Limb (tissue), 2 donors: Measurements from ENCODE around the gene TPH1.

Experiments used
- DNase-seq, 2 donors: peaks; one replicate each; pipeline ENCODE4 v3.0.0-alpha.2; 2016; ENCODE audit errors: extremely low spot score in 2 of 2

The TPH1 gene

GRCh38 chr11:18046116-18046777, at the start of gene TPH1:
TSS of gene TPH1 (minus strand) at chr11:18046269. CDS start at chr11:18040762, 5,507 bp downstream.
- peak; percentile 15 to 59 for DNase-seq

DNA sequence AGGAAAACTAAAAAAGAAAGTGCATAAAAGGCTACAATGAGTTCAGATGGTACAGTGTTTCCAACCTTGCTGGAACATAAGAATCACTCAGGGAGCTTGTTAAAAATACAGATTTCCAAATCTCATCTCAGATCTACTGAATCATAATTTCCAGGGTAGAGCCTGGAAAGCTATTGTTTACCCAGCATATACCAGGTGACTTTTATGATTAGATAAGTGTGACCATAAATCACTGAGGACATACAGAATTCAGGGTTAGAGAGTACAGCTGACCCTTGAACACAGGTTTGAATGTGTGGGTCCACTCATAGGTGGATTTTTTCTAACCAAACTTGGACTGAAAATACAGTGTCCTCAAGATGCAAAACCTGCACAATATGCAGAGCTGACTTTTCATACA, 47.9 kb upstream of the TPH1 start:
- no peak for DNase-seq

- no peak for DNase-seq
These were observed 45.7 kb upstream of the TPH1 start for GRCh38 chr11:18091731-18092130.

DNA sequence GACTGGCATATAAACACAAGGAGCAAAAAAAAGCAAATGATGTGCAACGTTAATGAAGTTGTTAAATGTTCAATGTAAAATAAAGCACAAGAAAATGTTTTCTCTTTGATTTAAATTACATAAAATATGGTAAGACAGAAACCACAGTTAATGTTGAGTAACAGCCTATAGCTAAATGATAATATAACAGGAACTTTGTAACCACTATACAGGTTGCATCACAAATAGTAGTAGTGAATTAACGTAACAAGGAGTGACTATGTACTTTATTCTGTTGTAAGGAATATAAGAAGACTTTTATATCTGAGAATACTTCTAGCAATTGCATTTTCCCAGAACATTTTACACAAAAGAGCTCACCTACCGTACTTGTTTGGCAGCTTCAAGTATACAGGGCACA, 42.9 kb upstream of the TPH1 start:
- no peak for DNase-seq

DNA sequence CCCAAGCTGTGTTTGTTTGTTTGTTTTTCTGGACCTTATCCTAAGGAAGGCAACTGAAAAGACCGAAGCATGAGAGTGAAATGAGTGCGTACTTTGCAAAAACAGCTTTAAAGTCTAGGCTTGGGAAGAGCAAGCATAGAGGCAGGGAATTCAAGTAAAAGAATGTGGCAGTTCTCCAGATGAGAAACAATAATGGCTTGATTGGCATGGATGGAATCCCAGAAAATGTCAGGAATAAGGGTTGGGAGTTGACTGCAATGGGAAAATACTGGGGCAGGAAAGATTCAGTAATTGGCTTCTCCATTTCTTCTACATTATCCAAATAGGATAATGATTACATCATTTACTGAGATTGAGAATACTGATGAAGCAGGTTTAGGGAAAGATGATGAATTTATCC, 42.3 kb upstream of the TPH1 start:
- no peak for DNase-seq

DNA sequence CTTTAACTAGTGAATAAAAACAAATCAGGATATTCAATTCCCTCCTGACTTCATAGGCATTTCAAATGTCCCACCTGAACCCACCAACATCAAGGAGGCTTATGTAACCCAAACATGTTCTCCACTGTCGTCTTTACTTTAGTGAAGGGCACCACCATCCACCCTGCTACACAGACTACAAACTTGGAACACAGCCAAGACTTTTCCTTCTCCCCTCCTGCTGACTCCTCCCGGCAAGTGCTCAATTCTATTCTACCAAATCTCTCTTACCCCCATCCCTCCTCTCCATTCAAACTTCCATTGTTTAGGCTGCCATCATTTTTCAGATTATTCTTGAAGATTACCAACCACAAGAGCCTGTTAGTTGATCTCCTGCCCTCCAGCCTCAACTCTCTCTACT, 35.5 kb upstream of the TPH1 start:
- DNase-seq = no peak

DNA sequence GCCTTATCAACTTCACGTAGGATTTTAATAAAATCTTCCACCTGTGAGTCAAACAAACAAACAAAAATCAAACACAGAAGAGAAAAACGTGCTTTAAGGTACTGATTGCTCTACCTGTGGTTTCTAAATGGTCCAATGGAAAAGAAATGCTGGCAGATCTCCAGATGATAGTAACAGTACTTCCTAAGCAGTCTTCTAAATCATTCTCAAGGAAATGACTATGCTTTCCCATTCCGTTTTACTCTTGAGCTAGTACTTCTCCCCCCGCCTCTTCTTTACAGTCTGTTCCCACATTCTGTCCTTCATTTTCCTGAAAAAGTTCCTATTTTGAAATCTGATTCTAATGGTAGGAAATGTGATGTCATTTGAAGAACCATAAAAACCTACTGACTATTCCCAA, 34.4 kb upstream of the TPH1 start:
- no peak for DNase-seq

GRCh38 chr11:18078909-18079308, 32.8 kb upstream of the TPH1 start:
- no peak for DNase-seq

GRCh38 chr11:18075444-18075843, 29.4 kb upstream of the TPH1 start:
- no peak for DNase-seq

DNA sequence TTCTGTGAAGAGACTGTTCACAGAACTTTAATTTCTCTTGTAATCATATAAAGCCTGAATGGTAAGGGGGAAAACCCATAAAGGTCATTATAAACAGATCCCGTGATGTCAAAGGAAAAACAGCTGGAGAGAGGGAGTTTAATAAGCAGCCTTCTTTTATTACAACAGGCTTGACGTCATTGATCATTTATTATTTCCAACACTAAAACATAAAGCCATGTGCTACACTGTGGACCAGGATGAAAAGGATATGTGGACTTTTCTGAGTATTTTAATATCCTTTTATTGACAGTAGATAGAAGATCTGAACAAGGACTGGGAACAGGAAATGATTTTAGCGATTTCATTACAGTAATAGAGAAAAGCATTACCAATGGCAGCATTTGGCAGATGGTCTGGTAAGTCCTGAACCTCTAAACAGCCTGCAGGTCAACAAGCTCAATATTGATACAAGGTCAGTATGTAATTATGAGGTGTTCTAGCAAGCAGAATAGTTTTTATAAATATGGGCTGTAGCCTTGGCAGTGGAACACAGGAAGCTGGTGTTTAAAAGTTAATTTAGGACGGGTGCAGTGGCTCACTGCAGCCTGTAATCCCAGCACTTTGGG, 25.1 kb upstream of the TPH1 start:
- peak in 1 of 2 donors; percentile 2 for DNase-seq

- no peak for DNase-seq
These were observed 21.3 kb upstream of the TPH1 start for GRCh38 chr11:18067372-18067771.

GRCh38 chr11:18066626-18067025, 20.6 kb upstream of the TPH1 start:
- no peak for DNase-seq

DNA sequence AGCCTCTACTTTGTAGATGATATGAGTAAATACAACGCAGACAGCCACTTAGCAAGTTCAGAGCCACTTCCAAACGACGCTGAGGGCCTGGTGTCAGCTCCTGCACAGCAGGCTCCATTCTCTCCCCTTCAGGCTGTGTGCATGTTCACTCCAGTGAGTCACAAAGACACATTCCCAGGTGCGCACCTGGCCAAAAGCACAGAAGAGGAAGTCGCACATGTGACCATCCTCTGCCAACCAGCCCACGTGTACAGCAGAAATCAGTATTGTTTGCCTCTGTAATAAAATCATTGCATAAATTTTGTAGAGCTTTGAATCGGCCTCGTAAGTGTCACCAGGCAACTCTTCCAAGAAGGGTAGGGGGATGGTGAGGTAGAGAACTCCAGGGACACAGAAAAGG, 19.5 kb upstream of the TPH1 start:
- DNase-seq = no peak

DNA sequence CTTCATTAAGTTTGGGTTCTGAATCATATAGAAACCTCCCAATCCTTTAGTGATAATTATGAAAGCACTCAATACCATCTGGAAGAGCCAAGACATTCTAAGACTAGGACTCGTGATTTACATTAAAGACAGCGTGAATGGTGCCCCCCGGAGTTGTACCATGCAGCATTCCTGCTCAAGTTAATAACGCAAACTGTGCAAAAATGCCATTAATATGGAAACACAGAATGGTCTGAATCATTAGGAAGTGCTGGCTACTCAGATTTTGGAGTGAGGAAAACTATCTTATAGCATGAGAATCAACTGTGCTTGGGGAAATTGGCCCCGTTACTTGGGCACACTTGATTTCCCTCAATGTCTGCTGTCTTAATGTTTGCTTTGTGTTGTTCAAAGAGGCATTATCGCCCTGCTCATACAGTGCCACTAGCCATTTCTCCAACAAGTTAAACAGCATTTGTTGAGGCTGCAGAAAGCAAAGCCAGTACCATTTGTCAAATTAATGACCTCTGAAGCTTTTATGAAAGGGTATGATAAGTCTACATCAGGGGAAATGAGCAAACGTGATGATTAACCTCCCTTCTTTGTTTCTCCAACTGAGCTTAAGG, 18.5 kb upstream of the TPH1 start:
- DNase-seq = no peak

- no peak for DNase-seq
These were observed 17.9 kb upstream of the TPH1 start for GRCh38 chr11:18063862-18064434.

DNA sequence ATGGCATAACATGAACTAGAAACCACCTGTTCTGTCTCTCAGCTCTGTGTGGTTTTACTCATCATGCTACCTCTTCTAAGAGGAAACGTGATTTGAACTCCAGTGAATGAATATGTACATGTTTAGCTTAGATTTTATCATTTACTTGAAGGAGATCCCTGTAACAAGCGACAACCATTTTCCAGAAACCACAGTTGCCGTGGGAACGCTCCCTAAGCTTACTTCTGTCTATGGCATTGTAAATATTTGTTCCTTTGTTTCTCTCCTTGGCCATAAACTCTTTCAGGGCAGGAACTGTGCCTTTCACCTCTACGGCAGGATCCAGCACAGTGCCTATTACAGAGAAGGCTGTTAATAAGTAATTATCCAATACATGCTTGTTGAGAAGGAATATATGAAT, 17.1 kb upstream of the TPH1 start:
- no peak for DNase-seq

GRCh38 chr11:18061351-18061750, 15.3 kb upstream of the TPH1 start:
- no peak for DNase-seq

DNA sequence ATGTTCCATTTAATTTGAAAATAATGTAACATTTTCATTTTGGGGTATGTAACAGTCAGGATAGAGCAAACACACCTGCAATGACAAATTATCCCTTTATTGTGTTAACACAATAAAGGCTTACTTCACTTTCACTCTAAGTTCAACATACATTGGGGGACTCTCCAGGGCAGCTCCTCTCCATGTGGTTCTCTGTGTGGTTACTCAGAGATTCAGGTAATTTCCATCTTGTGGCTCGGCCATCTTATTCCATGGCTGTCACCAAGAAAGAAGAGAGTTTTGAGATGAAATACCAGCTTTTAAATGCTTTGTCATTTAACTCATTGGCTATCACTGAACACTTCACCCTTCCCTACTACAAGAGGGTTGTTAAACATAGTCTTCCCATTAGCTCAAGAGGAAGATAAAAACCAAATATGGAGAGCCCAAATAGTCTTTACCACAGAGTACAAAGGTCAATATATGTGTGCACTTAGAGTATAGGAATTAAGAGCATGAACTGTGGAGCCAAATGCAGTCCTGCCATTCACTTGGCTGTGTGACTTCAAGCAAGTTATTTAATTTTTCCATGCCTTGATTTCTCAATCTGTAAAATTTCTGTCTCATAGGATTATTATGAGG, 10.6 kb upstream of the TPH1 start:
- no peak for DNase-seq

DNA sequence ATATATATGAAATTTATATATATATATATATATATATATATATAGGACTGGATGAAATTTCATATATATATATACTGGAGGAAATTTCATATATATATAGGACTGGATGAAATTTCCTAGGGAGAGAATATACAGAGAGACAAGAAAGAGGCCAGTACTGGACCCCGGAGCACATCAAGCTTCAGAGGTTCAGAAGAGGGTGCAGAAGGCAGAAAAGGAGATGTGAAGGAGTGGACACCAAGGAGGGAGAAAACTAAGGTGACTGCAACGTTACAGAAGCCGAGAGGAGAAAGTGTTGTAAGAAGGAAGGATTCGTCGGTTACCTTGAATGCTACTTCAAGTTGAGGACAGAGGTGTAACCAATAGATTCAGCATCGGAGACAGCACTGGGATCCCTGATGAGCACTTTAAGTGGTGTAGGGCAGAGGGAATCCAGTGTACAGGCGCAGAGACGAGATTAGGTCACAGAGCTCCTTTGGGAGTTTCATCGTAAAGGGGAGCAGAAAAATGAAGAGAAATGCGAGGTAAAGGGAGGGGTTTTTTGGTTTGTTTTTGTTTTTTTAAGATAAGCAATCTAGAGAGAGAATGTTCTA, 8.5 kb upstream of the TPH1 start:
- DNase-seq = no peak

DNA sequence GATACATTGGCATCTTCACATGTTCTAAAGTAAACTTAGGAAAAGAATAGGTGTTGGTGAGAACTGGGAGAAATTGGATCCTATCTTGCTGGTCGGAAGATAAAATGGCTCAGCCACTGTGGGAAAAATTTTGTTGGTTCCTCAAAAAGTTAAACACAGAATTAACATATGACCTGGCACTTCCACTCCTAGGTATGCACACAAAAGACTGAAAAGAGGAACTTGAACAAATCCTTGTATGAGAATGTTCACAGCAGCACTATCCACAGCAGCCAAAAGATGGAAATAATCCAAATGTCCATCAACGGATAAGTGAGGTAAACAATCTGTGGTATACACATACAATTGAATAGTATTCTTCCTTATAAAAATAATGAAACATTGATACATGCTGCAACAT, 4.8 kb upstream of the TPH1 start:
- no peak for DNase-seq

DNA sequence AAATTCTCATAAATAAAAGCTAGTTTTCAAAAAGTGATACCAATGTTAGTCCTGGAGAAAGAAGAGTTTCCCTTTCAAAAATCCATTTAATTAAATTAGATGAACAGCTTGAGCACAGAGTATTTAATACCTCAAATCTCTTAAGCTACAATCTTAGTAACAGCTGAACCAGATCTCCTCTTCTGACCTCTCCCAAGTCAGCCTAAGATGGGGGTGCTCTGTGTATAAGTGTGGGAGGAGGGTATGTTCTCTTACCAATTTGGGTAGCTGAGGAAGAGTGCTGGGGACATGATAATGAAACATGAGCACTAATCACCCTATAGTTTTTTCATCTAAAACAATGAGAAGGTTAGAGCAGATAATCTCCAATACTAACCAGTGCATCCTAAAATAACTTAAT, 9.6 kb downstream of the TPH1 start:
- no peak for DNase-seq

DNA sequence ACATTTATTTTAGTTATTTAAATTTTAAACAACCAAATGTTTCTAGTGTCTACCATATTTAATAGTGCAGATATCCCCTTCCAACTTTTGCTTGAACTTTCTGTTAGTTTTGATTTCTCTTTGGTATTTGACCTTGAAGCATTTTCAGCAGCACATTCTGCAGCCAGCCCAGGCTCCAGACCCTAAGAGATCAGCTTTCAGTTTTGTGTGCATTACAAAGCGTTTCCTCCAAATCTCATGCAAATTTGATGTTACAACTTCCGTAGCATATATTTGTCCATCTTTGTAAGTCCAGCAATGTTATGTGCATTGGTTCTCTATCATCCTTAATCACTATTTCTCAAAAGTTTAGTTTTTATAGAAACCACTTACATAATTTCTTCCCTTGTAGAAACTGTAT, 18.6 kb downstream of the TPH1 start:
- DNase-seq = no peak
